ENCODE results near the gene ZNF226. TPM values are rescaled to one million over a fixed set of nuclear protein-coding genes. Genes with fewer than 3 reads are reported as not detected.

ZNF226 gene
- total RNA-seq (2022; extraction: Qiagen RNA extraction), result 19.2 to 20.9 TPM (median 20.2 TPM) in 5 replicates

DNA sequence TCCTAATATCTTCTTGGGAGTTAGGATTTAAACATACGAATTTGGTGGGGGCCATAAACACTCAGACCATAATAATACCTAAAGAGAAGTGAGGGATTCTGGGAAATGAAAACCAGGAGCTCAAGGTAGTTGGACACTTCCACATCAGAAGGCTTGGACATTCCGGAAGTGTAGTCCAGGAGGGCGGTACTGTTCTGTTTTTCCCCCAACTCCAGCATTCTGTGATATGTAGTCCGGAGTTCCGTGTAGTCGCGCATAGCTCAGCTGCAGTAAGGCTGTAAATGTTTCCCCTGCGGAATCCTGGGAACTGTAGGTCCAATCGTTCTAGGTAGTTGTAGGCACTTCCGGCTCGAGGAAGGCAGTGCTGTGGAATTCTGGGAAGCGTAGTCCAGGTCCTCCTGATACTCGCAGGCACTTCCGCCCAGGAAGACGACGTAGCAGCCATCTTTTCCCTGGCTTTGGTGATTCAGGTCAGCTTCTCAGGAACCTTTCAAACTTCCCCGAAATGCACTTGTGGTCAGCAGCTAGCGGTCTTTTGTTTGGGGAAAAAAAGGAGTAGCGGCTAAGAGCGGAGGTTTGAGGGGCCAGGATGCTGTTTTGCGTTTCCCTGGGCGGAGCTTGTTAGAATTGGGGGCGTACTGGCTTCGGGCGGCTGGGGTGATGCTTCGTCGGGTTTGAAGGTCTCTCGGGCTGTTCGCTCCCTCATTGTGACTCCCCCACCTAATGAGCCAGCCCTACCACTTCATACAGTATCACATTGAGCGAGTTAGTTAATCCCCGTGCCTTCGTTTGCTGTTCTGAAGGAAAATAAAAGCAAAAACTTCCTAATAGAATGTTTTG, at the start of gene ZNF226:
TSS of gene ZNF226 (plus strand) at position 428 of the 840 bp plus-strand sequence. CDS start 4,981 bp downstream, outside the sequence.

DNA sequence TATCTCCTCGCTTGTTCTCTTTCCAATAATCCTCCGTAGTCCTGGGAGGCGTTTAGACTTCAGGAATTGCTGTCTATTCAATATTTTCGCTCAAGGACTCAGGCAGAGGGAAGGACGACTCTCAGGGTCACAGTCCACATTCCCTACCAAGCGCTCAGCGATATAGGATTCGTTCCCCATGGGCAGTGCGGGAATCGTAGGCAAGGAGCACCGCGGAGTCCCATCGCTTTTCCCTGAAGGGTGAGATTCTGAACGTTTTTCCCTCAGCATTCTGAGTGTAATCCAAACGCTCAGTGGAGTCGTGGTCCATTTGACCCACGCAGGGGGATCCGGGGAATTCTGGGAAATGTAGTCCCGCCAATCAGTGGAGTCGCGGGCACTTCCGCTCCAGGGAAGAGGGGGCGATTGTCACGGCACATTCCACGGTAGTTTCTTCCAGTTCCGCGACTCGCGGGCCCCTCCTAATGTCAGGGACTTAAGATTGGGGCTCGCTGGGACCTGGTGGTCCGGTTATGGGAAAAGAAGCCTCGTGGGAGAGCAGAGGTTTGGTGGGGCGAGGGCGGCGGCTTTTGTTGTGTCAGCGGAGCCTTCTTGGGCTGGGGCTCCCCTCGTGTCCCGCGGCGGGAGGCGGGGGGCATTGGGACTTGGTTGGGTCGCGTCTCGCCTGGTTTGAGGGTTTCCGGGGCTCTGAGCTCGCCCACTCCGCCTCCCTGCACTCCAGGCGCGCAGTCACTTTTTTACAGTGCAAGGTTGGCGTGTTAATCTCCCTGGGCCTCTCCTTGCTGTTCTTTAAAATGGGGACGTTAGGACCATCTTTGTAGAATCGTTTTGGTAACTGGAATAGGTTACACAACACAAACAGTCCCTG, 23.5 kb upstream of the ZNF226 start, which contains the start of gene ZNF234:
TSS of gene ZNF234 (plus strand) at position 364 of the 868 bp plus-strand sequence. CDS start 3,079 bp downstream, outside the sequence.

DNA sequence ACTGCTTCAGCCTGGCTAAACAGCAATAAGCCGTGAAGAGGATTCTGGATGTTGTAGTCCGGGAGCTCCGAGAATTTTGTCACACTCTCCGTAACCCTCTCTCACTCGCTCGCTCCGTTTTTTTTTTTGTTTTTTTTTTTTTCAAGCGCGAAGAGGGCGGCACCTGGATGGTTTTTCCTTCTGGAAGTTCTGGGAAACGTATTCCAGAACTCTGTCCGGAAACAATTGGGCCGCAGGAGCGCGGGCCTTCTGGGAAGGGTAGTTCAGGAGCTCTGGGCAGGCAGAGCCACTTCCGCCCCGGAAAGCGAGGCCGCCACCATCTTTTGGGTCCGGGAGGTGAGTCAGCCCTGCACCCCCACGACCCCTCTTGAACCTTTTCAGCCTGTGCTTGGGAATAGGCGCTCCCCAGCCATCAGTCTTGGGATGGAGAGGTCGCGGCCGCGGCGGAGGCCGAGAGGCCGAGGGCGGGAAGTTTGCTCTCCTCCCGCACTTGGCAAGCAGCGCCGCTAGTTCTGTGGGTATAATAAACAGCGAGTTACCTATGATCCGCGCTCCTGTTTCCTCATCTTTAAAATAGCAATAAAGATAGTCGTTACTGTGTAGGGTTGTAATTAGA, 47.5 kb downstream of the ZNF226 start, which contains the start of gene ZNF227:
TSS of gene ZNF227 (plus strand) at position 283 of the 616 bp plus-strand sequence. CDS start 5,261 bp downstream, outside the sequence.

Other genes starting within 250 kb of the ZNF226 start
- gene ZNF45, start 229.8 kb upstream of the ZNF226 start, total RNA-seq (2022; extraction: Qiagen RNA extraction), result 9.9 to 12.8 TPM (median 10.7 TPM) in 5 replicates
- gene ZNF221, start 213.9 kb upstream of the ZNF226 start, total RNA-seq (2022; extraction: Qiagen RNA extraction), result 0.39 to 0.92 TPM (median 0.48 TPM) in 5 replicates
- 2.3 to 3.8 TPM (median 2.6 TPM) in 5 replicates for gene ZNF155, start 180.9 kb upstream of the ZNF226 start, total RNA-seq (2022; extraction: Qiagen RNA extraction)
- 2.0 to 3.6 TPM (median 2.9 TPM) in 5 replicates for gene ZNF230, start 162.1 kb upstream of the ZNF226 start, total RNA-seq (2022; extraction: Qiagen RNA extraction)
- 2.5 to 6.1 TPM (median 3.3 TPM) in 5 replicates for gene ZNF222, start 139.7 kb upstream of the ZNF226 start, total RNA-seq (2022; extraction: Qiagen RNA extraction)
- 1.9 to 2.9 TPM (median 2.7 TPM) in 5 replicates for gene ZNF223, start 113.1 kb upstream of the ZNF226 start, total RNA-seq (2022; extraction: Qiagen RNA extraction)
- gene ZNF284, start 92.9 kb upstream of the ZNF226 start, total RNA-seq (2022; extraction: Qiagen RNA extraction), result 0.29 to 0.49 TPM (median 0.39 TPM) in 5 replicates
- gene ZNF224, start 70.7 kb upstream of the ZNF226 start, total RNA-seq (2022; extraction: Qiagen RNA extraction), result 9.9 to 11.4 TPM (median 10.9 TPM) in 5 replicates
- 2.3 to 3.4 TPM (median 2.8 TPM) in 5 replicates for gene ZNF225, start 51.7 kb upstream of the ZNF226 start, total RNA-seq (2022; extraction: Qiagen RNA extraction)
- gene ZNF234, start 23.5 kb upstream of the ZNF226 start, total RNA-seq (2022; extraction: Qiagen RNA extraction), result 1.5 to 2.9 TPM (median 2.7 TPM) in 5 replicates
- gene ZNF227, start 47.4 kb downstream of the ZNF226 start, total RNA-seq (2022; extraction: Qiagen RNA extraction), result 9.4 to 12.6 TPM (median 10.7 TPM) in 5 replicates
- 0.32 to 0.78 TPM (median 0.50 TPM) in 5 replicates for gene ZNF233, start 94.8 kb downstream of the ZNF226 start, total RNA-seq (2022; extraction: Qiagen RNA extraction)
- gene ZNF235, start 139.9 kb downstream of the ZNF226 start, total RNA-seq (2022; extraction: Qiagen RNA extraction), result 2.7 to 3.3 TPM (median 3.0 TPM) in 5 replicates
- gene ZNF112, start 191.6 kb downstream of the ZNF226 start, total RNA-seq (2022; extraction: Qiagen RNA extraction), result 1.5 to 3.2 TPM (median 2.2 TPM) in 5 replicates
- 2.0 to 2.6 TPM (median 2.1 TPM) in 5 replicates for gene ZNF285, start 236.5 kb downstream of the ZNF226 start, total RNA-seq (2022; extraction: Qiagen RNA extraction)